HepG2 (cell line): Measurements from ENCODE around the gene RHO. TPM values are rescaled to one million over a fixed set of nuclear protein-coding genes. Genes with fewer than 3 reads are reported as not detected.

ENCODE experiments used
- ATAC-seq: fragments of 200-7000 bp; cut with Tn5 transposase; 3 replicates; pipeline ENCODE4 v1.9.1; 2020; ENCODE audit warnings: mild to moderate bottlenecking, moderate library complexity
- BruUV-seq: library from RNA; stranded (reverse); fragments of 400-500 nt; replicated peaks from 2 replicates; lab custom pipeline; 2021; lab: Mats Ljungman, UMichigan
- CTCF ChIA-PET: fragments of 300-600 bp; formaldehyde crosslinking; extraction: SDS; loops from one replicate; lab custom pipeline; 2021; ENCODE audit warnings: low total read pairs, inconsistent platforms, low intra/inter-chr PET ratio; lab: Yijun Ruan, JAX
- POLR2A ChIA-PET: fragments of 350-600 bp; sonication (Branson Sonifier 250); formaldehyde crosslinking; loops from one replicate; lab custom pipeline; 2020; ENCODE audit warnings: antibody characterized with exemption, inconsistent platforms; lab: Yijun Ruan, JAX
- DNase-seq: peaks from one replicate; pipeline ENCODE4 v3.0.0-alpha.2; 2015; ENCODE audit warnings: low spot score
- FAIRE-seq: peaks from 3 replicates; lab custom pipeline; 2011; peaks lifted over from hg19 to GRCh38; lab: Jason Lieb, UNC
- H2AFZ ChIP-seq: one replicate; pipeline ENCODE4 v1.6.1; 2011; ENCODE audit warnings: low read length, inconsistent platforms
- H3K27ac ChIP-seq: fragments of 300-600 bp; 3 replicates; pipeline ENCODE4 v1.8.0; 2011; ENCODE audit warnings: mixed run types, mild to moderate bottlenecking, mixed read lengths, low read length, inconsistent platforms; ENCODE audit not compliant: insufficient read depth; ENCODE audit errors: extremely low read length
- H3K27me3 ChIP-seq, 2 experiments: fragments of 200-600 bp in 1 of 2; 2 replicates in 1 of 2; 3 replicates in 1 of 2; pipeline versions ENCODE4 v1.6.0 to v1.8.0; 2011; ENCODE audit warnings: low read length in 2 of 2, mild to moderate bottlenecking in 2 of 2, moderate library complexity in 2 of 2, inconsistent platforms in 1 of 2; ENCODE audit not compliant: insufficient read depth in 2 of 2, control insufficient read depth in 1 of 2
- H3K36me3 ChIP-seq, 2 experiments: fragments of 200-600 bp in 1 of 2; replicated peaks in 1 of 2; 2 replicates in 1 of 2; 3 replicates in 1 of 2; pipeline versions ENCODE4 v1.5.1 to v1.8.0; 2011; ENCODE audit warnings: low read length in 2 of 2, inconsistent platforms in 1 of 2; ENCODE audit not compliant: insufficient read depth in 2 of 2, control insufficient read depth in 1 of 2
- H3K4me1 ChIP-seq: 2 replicates; pipeline ENCODE4 v1.5.1; 2012; ENCODE audit warnings: low read length, inconsistent platforms; ENCODE audit not compliant: insufficient read depth
- H3K4me2 ChIP-seq: 2 replicates; pipeline ENCODE4 v1.6.0; 2011; ENCODE audit warnings: low read depth, low read length, inconsistent platforms
- H3K4me3 ChIP-seq, 3 experiments: fragments of 200-600 bp in 1 of 3; sonication (generic), shearing (Covaris generic) in 1 of 3; replicated peaks in 1 of 3; 2 replicates each; pipeline ENCODE4 v1.5.1; 2011 to 2016; ENCODE audit warnings: low read length in 3 of 3, inconsistent platforms in 2 of 3, low read depth in 2 of 3, mild to moderate bottlenecking in 2 of 3, control low read depth in 1 of 3, mixed read lengths in 1 of 3; ENCODE audit not compliant: insufficient read depth in 1 of 3
- H3K79me2 ChIP-seq: one replicate; pipeline ENCODE4 v1.6.1; 2011; ENCODE audit warnings: low read length, inconsistent platforms; ENCODE audit not compliant: insufficient read depth
- H3K9ac ChIP-seq: 2 replicates; pipeline ENCODE4 v1.6.0; 2011; ENCODE audit warnings: mild to moderate bottlenecking, low read depth, low read length, inconsistent platforms; ENCODE audit not compliant: insufficient read depth
- H3K9me3 ChIP-seq: 2 replicates; pipeline ENCODE4 v1.5.1; 2012; ENCODE audit warnings: mild to moderate bottlenecking, low read length
- H4K20me1 ChIP-seq: 2 replicates; pipeline ENCODE4 v1.6.0; 2011; ENCODE audit warnings: inconsistent platforms, mild to moderate bottlenecking, low read length, moderate library complexity; ENCODE audit not compliant: insufficient read depth
- MYC ChIP-seq: sonication (generic); formaldehyde crosslinking; IDR thresholded peaks from 2 replicates; pipeline ENCODE4 v1.9.0; 2021; ENCODE audit warnings: missing genetic modification reagents, borderline replicate concordance
- MZF1 ChIP-seq: sonication (generic); formaldehyde crosslinking; IDR thresholded peaks from 2 replicates; pipeline ENCODE4 v1.8.1; 2023; ENCODE audit warnings: mild to moderate bottlenecking, missing genetic modification reagents, borderline replicate concordance
- RAD21 ChIP-seq: fragments of 450-650 bp; formaldehyde crosslinking; IDR thresholded peaks from 2 replicates; pipeline ENCODE4 v1.5.0; 2020; ENCODE audit warnings: mild to moderate bottlenecking
- ZNF20 ChIP-seq: sonication (generic); formaldehyde crosslinking; IDR thresholded peaks from 2 replicates; pipeline ENCODE4 v1.4.0; 2020; ENCODE audit warnings: mild to moderate bottlenecking, moderate library complexity, missing genetic modification reagents
- ZNF326 ChIP-seq: sonication (generic); formaldehyde crosslinking; IDR thresholded peaks from 2 replicates; pipeline ENCODE4 v1.4.0; 2020; ENCODE audit warnings: missing genetic modification reagents, borderline replicate concordance
- ZNF503 ChIP-seq: sonication (generic); formaldehyde crosslinking; IDR thresholded peaks from 2 replicates; pipeline ENCODE4 v1.4.0; 2020; ENCODE audit warnings: missing genetic modification reagents
- ZNF570 ChIP-seq: sonication (generic); formaldehyde crosslinking; IDR thresholded peaks from 2 replicates; pipeline ENCODE4 v1.4.0; 2020; ENCODE audit warnings: mild to moderate bottlenecking, missing genetic modification reagents, borderline replicate concordance
- ZNF737 ChIP-seq: sonication (generic); formaldehyde crosslinking; IDR thresholded peaks from 2 replicates; pipeline ENCODE4 v1.5.0; 2020; ENCODE audit warnings: missing genetic modification reagents, mild to moderate bottlenecking, borderline replicate concordance
- WGBS: methylation state at CpG from one replicate; pipeline ENCODE4 v1.1.6; 2017; ENCODE audit warnings: low lambda C conversion rate; 5-methylcytosine and 5-hydroxymethylcytosine counted together
- in situ Hi-C: cut with HindIII; loops from 2 replicates; pipeline ENCODE4 v1.10.0; 2017; ENCODE audit warnings: low pct_unique_long_range_greater_than_20kb; ENCODE audit not compliant: extremely low pct_ligation_motif_present
- intact Hi-C: fragments of 100-400 bp; cut with micrococcal nuclease; formaldehyde crosslinking; loops from one replicate; pipeline ENCODE4 v1.10.0; 2022; ENCODE audit not compliant: unreplicated experiment
- polyA plus RNA-seq, 8 experiments: library from polyadenylated mRNA; depleted of rRNA in 3 of 8; stranded (reverse) in 7 of 8; unstranded in 1 of 8; fragments of >200 nt; fragmentation: Illumina TruSeq in 4 of 8; extraction: Trizol in 4 of 8; gene quantifications; 2 replicates each; pipeline versions ENCODE4 v1.2.1 to v1.2.3, GENCODE V29; 2011 to 2016; ENCODE audit warnings: low read depth in 4 of 8, missing spikeins in 1 of 8, mixed read lengths in 1 of 8; ENCODE audit not compliant: insufficient read depth in 1 of 8
- total RNA-seq, 5 experiments: library from RNA; depleted of rRNA; stranded (reverse); fragments of >200 nt; fragmentation: Illumina TruSeq; extraction: Trizol; gene quantifications; 2 replicates each; pipeline ENCODE4 v1.2.3, GENCODE V29; 2016; ENCODE audit warnings: low read depth in 1 of 5

Gene RHO
- total and polyA plus RNA-seq, 2 of the 13 experiments (the other 11 are each of a cell fraction or from before 2014, with no cell fraction given): not detected

GRCh38 chr3:129520960-129521359, 7.5 kb upstream of the RHO start:
- TF ChIP-seq ZNF326 (no peak), ZNF503 (CRISPR knock-in tag) (no peak)
- TF ChIP-seq, all 625 proteins: peak for 0
- FAIRE-seq (no peak), ATAC-seq (no peak), DNase-seq (no peak)
- ChIA-PET CTCF (no interaction called here), POLR2A (no interaction called here)
- peaks cover 64% of the 10 kb centered on the region for H3K4me1 ChIP-seq
- BruUV-seq: no TSS peak
- no peaks in the 10 kb centered on the region for H3K9me3 ChIP-seq
- H3K79me2 ChIP-seq: no peaks in the 10 kb centered on the region
- in situ Hi-C loops (no loop called here), intact Hi-C loops (no loop called here)
- H3K36me3 ChIP-seq: no peaks in the 10 kb centered on the region
- WGBS: 77% methylated on average over 3 of the region's 4 CpGs
- no peak overlapping the region for H3K27ac ChIP-seq
- H3K4me3 ChIP-seq: no peak overlapping the region
- H4K20me1 ChIP-seq: no peaks in the 10 kb centered on the region
- no peak overlapping the region for H2AFZ ChIP-seq
- H3K9ac ChIP-seq: no peak overlapping the region
- H3K4me2 ChIP-seq: no peak overlapping the region
- H3K27me3 ChIP-seq: no peaks in the 10 kb centered on the region

- POLR2A ChIA-PET: interaction anchor here (2.9 kb wide), 1 partner anchor 13 kb away, joined by 9 read pairs; no protein-coding TSS in a partner anchor
- H3K4me1 ChIP-seq: peaks cover 62% of the 10 kb centered on the region
- TF ChIP-seq ZNF570 (CRISPR knock-in tag) (no peak), RAD21 (CRISPR knock-in tag) (no peak), ZNF20 (CRISPR knock-in tag) (no peak), MYC (CRISPR knock-in tag) (no peak), MZF1 (CRISPR knock-in tag) (no peak), ZNF737 (CRISPR knock-in tag) (no peak)
Observed at GRCh38 chr3:129521611-129522010, 6.8 kb upstream of the RHO start.

More at GRCh38 chr3:129521611-129522010, 6.8 kb upstream of the RHO start:
- FAIRE-seq: no peak
- Histone ChIP-seq H3K36me3 (no peaks in the 10 kb centered on the region), H2AFZ (no peak overlapping the region), H3K9me3 (no peaks in the 10 kb centered on the region), H3K9ac (no peak overlapping the region), H3K79me2 (no peaks in the 10 kb centered on the region), H3K27me3 (no peaks in the 10 kb centered on the region), H3K27ac (no peak overlapping the region), H4K20me1 (no peaks in the 10 kb centered on the region), H3K4me2 (no peak overlapping the region), H3K4me3 (no peak overlapping the region)
- DNase-seq: no peak
- CTCF ChIA-PET: no interaction called here
- no peak for ATAC-seq
- intact Hi-C loops (no loop called here), in situ Hi-C loops (no loop called here)
- WGBS: 94% methylated on average over 5 of the region's 8 CpGs
- BruUV-seq: no TSS peak
